OCI-LY1 (cell line): ENCODE results near the gene SLC19A1.

Source experiments
- CTCF ChIP-seq: fragments of 200-600 bp; sonication (generic), shearing (Covaris generic); IDR thresholded peaks from 2 replicates; pipeline ENCODE4 v1.5.1; 2017; ENCODE audit warnings: mild to moderate bottlenecking, antibody characterized with exemption, low read length, moderate library complexity, mixed read lengths
- EZH2 ChIP-seq: fragments of 200-600 bp; sonication (generic), shearing (Covaris generic); IDR thresholded peaks from 2 replicates; pipeline ENCODE4 v1.8.0; 2017; ENCODE audit warnings: borderline replicate concordance, mixed run types, mild to moderate bottlenecking, antibody characterized with exemption, low read length, moderate library complexity, mixed read lengths

GRCh38 chr21:45517249-45518065 lies 24.8 kb downstream of the SLC19A1 start:
- TF ChIP-seq CTCF (no peak), EZH2 (no peak)
